CD8-positive, alpha-beta memory T cell (primary cell): Measurements from ENCODE around the gene PGS1. TPM values are rescaled to one million over a fixed set of nuclear protein-coding genes. Genes with fewer than 3 reads are reported as not detected.

Experiments used
- CTCF ChIA-PET: fragments of 350-600 bp; sonication (Branson Sonifier 250); formaldehyde crosslinking; loops from one replicate; lab custom pipeline; 2021; ENCODE audit warnings: antibody characterized with exemption; lab: Charles Lee
- POLR2A ChIA-PET: fragments of 350-600 bp; sonication (Branson Sonifier 250); formaldehyde crosslinking; loops from one replicate; lab custom pipeline; 2021; ENCODE audit warnings: antibody characterized with exemption; lab: Charles Lee
- DNase-seq, 5 donors: peaks; one replicate each; pipeline versions ENCODE4 v3.0.0 to v3.0.0-alpha.2; 2020 to 2022; ENCODE audit warnings: mixed read lengths in 1 of 5
- H3K27ac ChIP-seq: one replicate; pipeline ENCODE4 v1.7.0; 2013; ENCODE audit warnings: low read depth, mild to moderate bottlenecking, low read length, moderate library complexity
- H3K27me3 ChIP-seq: 2 replicates; pipeline ENCODE4 v1.7.0; 2013; ENCODE audit warnings: low read length, mild to moderate bottlenecking; ENCODE audit not compliant: insufficient read depth, poor library complexity, severe bottlenecking
- H3K36me3 ChIP-seq: 2 replicates; pipeline ENCODE4 v1.7.0; 2013; ENCODE audit warnings: mild to moderate bottlenecking, low read length, moderate library complexity; ENCODE audit not compliant: insufficient read depth
- H3K4me1 ChIP-seq: 2 replicates; pipeline ENCODE4 v1.7.0; 2013; ENCODE audit warnings: mild to moderate bottlenecking, low read length, moderate library complexity; ENCODE audit not compliant: insufficient read depth
- H3K4me3 ChIP-seq: 2 replicates; pipeline ENCODE4 v1.7.0; 2013; ENCODE audit warnings: mild to moderate bottlenecking, low read length
- H3K9me3 ChIP-seq: 2 replicates; pipeline ENCODE4 v1.7.0; 2013; ENCODE audit warnings: mild to moderate bottlenecking, low read length
- H3K27ac Mint-ChIP-seq, 8 donors: one replicate each; pipeline ENCODE4 v1.8.0; 2020 to 2021; ENCODE audit warnings: mixed read lengths in 8 of 8, mild to moderate bottlenecking in 6 of 8, inconsistent platforms in 3 of 8, moderate library complexity in 3 of 8
- H3K27me3 Mint-ChIP-seq, 2 donors: one replicate each; pipeline ENCODE4 v1.8.0; 2020 to 2021; ENCODE audit warnings: mixed read lengths in 2 of 2, mild to moderate bottlenecking in 1 of 2, moderate library complexity in 1 of 2
- H3K36me3 Mint-ChIP-seq, 3 donors: one replicate each; pipeline ENCODE4 v1.8.0; 2020 to 2021; ENCODE audit warnings: mixed read lengths in 3 of 3, inconsistent platforms in 1 of 3, mild to moderate bottlenecking in 1 of 3
- H3K4me1 Mint-ChIP-seq, 3 donors: one replicate each; pipeline ENCODE4 v1.8.0; 2020 to 2021; ENCODE audit warnings: mixed read lengths in 3 of 3, inconsistent platforms in 1 of 3, mild to moderate bottlenecking in 1 of 3
- H3K4me3 Mint-ChIP-seq, 7 donors: one replicate each; pipeline ENCODE4 v1.8.0; 2020 to 2021; ENCODE audit warnings: mixed read lengths in 7 of 7, mild to moderate bottlenecking in 6 of 7, moderate library complexity in 4 of 7, inconsistent platforms in 2 of 7
- H3K9me3 Mint-ChIP-seq, 5 donors: one replicate each; pipeline ENCODE4 v1.8.0; 2020 to 2022; ENCODE audit warnings: mixed read lengths in 5 of 5, mild to moderate bottlenecking in 3 of 5, moderate library complexity in 2 of 5, inconsistent platforms in 1 of 5
- polyA plus RNA-seq: library from polyadenylated mRNA; unstranded; fragments of 300-500 nt; fragmentation: Illumina TruSeq; gene quantifications from one replicate; pipeline ENCODE4 v1.2.3, GENCODE V29; 2021
- total RNA-seq, 2 experiments: library from RNA; stranded (reverse); gene quantifications; one replicate each; pipeline ENCODE4 v1.2.3, GENCODE V29; 2021

The PGS1 gene
- total and polyA plus RNA-seq, 3 experiments from 2014 or later, result 31.5 to 51.5 (median 48.2) TPM

- Mint-ChIP-seq H3K27ac (peak overlapping the region in 2 of 8 donors; percentile 64 to 86), H3K4me1 (no peaks in the 10 kb centered on the region)
Measured at GRCh38 chr17:78429618-78429995, 51.2 kb downstream of the PGS1 start.

GRCh38 chr17:78430892-78431691, 52.6 kb downstream of the PGS1 start:
- no peak for DNase-seq
- Mint-ChIP-seq H3K27me3 (no peaks in the 10 kb centered on the region), H3K9me3 (no peaks in the 10 kb centered on the region), H3K4me1 (no peaks in the 10 kb centered on the region), H3K4me3 (no peak overlapping the region), H3K36me3 (peaks cover 0 to 39% (median 7%) of the 10 kb centered on the region in 3 donors), H3K27ac (no peak overlapping the region)
- H3K4me1 ChIP-seq, result no peaks in the 10 kb centered on the region
- H3K27ac ChIP-seq, result no peak overlapping the region
- H3K9me3 ChIP-seq, result no peaks in the 10 kb centered on the region
- no peak overlapping the region for H3K4me3 ChIP-seq
- H3K36me3 ChIP-seq, result peaks cover 10% of the 10 kb centered on the region
- H3K27me3 ChIP-seq, result no peaks in the 10 kb centered on the region
- POLR2A ChIA-PET, result interaction anchor here (0.6 kb wide), 1 partner anchor 46 kb away, joined by 3 read pairs; no protein-coding TSS in a partner anchor
- CTCF ChIA-PET, result interaction anchor here (3.4 kb wide), 1 partner anchor 9 kb away, joined by 10 read pairs; no protein-coding TSS in a partner anchor

More at GRCh38 chr17:78429618-78429995, 51.2 kb downstream of the PGS1 start:
- no peaks in the 10 kb centered on the region for H3K27me3 ChIP-seq
- H3K4me1 ChIP-seq, result no peaks in the 10 kb centered on the region
- H3K4me3 Mint-ChIP-seq, result no peak overlapping the region
- peaks cover 12% of the 10 kb centered on the region for H3K36me3 ChIP-seq
- ChIA-PET POLR2A (no interaction called here), CTCF (no interaction called here)
- no peak for DNase-seq
- no peaks in the 10 kb centered on the region for H3K9me3 ChIP-seq
- no peaks in the 10 kb centered on the region for H3K27me3 Mint-ChIP-seq
- H3K27ac ChIP-seq, result no peak overlapping the region
- H3K9me3 Mint-ChIP-seq, result no peaks in the 10 kb centered on the region
- no peak overlapping the region for H3K4me3 ChIP-seq
- peaks cover 0 to 52% (median 7%) of the 10 kb centered on the region in 3 donors for H3K36me3 Mint-ChIP-seq

GRCh38 chr17:78431692-78431958, 53.2 kb downstream of the PGS1 start:
- no peak overlapping the region for H3K4me3 ChIP-seq
- H3K36me3 ChIP-seq, result peaks cover 6% of the 10 kb centered on the region
- H3K27me3 ChIP-seq, result no peaks in the 10 kb centered on the region
- H3K4me1 Mint-ChIP-seq, result no peaks in the 10 kb centered on the region
- DNase-seq, result no peak
- no peak overlapping the region for H3K27ac ChIP-seq
- no peaks in the 10 kb centered on the region for H3K4me1 ChIP-seq
- ChIA-PET CTCF (interaction anchor here (3.4 kb wide), 1 partner anchor 9 kb away, joined by 10 read pairs; no protein-coding TSS in a partner anchor), POLR2A (interaction anchor here (0.6 kb wide), 1 partner anchor 47 kb away, joined by 3 read pairs; no protein-coding TSS in a partner anchor)
- no peak overlapping the region for H3K4me3 Mint-ChIP-seq
- H3K9me3 Mint-ChIP-seq, result no peaks in the 10 kb centered on the region
- no peak overlapping the region for H3K27ac Mint-ChIP-seq
- H3K27me3 Mint-ChIP-seq, result no peaks in the 10 kb centered on the region
- H3K36me3 Mint-ChIP-seq, result peaks cover 0 to 34% (median 7%) of the 10 kb centered on the region in 3 donors
- no peaks in the 10 kb centered on the region for H3K9me3 ChIP-seq

GRCh38 chr17:78432226-78433012, 54.0 kb downstream of the PGS1 start:
- Histone ChIP-seq H3K27ac (no peak overlapping the region), H3K27me3 (no peaks in the 10 kb centered on the region), H3K9me3 (no peaks in the 10 kb centered on the region), H3K4me1 (no peaks in the 10 kb centered on the region), H3K36me3 (no peaks in the 10 kb centered on the region), H3K4me3 (no peak overlapping the region)
- H3K27me3 Mint-ChIP-seq, result no peaks in the 10 kb centered on the region
- no peaks in the 10 kb centered on the region for H3K9me3 Mint-ChIP-seq
- no peak overlapping the region for H3K4me3 Mint-ChIP-seq
- no peaks in the 10 kb centered on the region for H3K4me1 Mint-ChIP-seq
- CTCF ChIA-PET, result interaction anchor here (0.7 to 3.4 kb wide), 2 partner anchors 10 to 70 kb away, joined by 3 to 10 read pairs; no protein-coding TSS in a partner anchor
- H3K27ac Mint-ChIP-seq, result no peak overlapping the region
- POLR2A ChIA-PET, result no interaction called here
- DNase-seq, result no peak
- peaks cover 0 to 26% (median 7%) of the 10 kb centered on the region in 3 donors for H3K36me3 Mint-ChIP-seq

GRCh38 chr17:78433013-78433727, 54.7 kb downstream of the PGS1 start:
- POLR2A ChIA-PET, result no interaction called here
- H3K27me3 Mint-ChIP-seq, result no peaks in the 10 kb centered on the region
- H3K27ac Mint-ChIP-seq, result peak overlapping the region in 1 of 8 donors; percentile 8

GRCh38 chr17:78433780-78434335, 55.4 kb downstream of the PGS1 start:
- H3K9me3 Mint-ChIP-seq, result no peaks in the 10 kb centered on the region
- no peaks in the 10 kb centered on the region for H3K4me1 Mint-ChIP-seq
- no peaks in the 10 kb centered on the region for H3K9me3 ChIP-seq
- no peaks in the 10 kb centered on the region for H3K36me3 ChIP-seq
- H3K27me3 Mint-ChIP-seq, result peaks cover 0 to 3% of the 10 kb centered on the region in 2 donors
- ChIA-PET CTCF (no interaction called here), POLR2A (no interaction called here)
- no peak overlapping the region for H3K4me3 ChIP-seq
- H3K4me1 ChIP-seq, result no peaks in the 10 kb centered on the region
- H3K27ac Mint-ChIP-seq, result no peak overlapping the region
- H3K36me3 Mint-ChIP-seq, result peaks cover 0 to 15% (median 6%) of the 10 kb centered on the region in 3 donors
- no peaks in the 10 kb centered on the region for H3K27me3 ChIP-seq
- H3K27ac ChIP-seq, result no peak overlapping the region
- no peak for DNase-seq
- H3K4me3 Mint-ChIP-seq, result no peak overlapping the region

More at GRCh38 chr17:78433013-78433727, 54.7 kb downstream of the PGS1 start:
- no peak overlapping the region for H3K27ac ChIP-seq
- H3K9me3 ChIP-seq, result no peaks in the 10 kb centered on the region
- no peaks in the 10 kb centered on the region for H3K36me3 ChIP-seq
- H3K4me3 ChIP-seq, result no peak overlapping the region
- H3K27me3 ChIP-seq, result no peaks in the 10 kb centered on the region
- H3K4me1 ChIP-seq, result no peaks in the 10 kb centered on the region
- Mint-ChIP-seq H3K36me3 (peaks cover 0 to 22% (median 7%) of the 10 kb centered on the region in 3 donors), H3K4me1 (no peaks in the 10 kb centered on the region), H3K4me3 (no peak overlapping the region), H3K9me3 (no peaks in the 10 kb centered on the region)
- DNase-seq, result no peak
- CTCF ChIA-PET, result interaction anchor here (3.4 kb wide), 1 partner anchor 11 kb away, joined by 10 read pairs; no protein-coding TSS in a partner anchor

GRCh38 chr17:78434455-78435329, 56.2 kb downstream of the PGS1 start:
- H3K27ac ChIP-seq, result no peak overlapping the region
- no peaks in the 10 kb centered on the region for H3K27me3 ChIP-seq
- no peaks in the 10 kb centered on the region for H3K4me1 Mint-ChIP-seq
- no peak overlapping the region for H3K27ac Mint-ChIP-seq
- H3K9me3 Mint-ChIP-seq, result no peaks in the 10 kb centered on the region
- H3K9me3 ChIP-seq, result no peaks in the 10 kb centered on the region
- no peak overlapping the region for H3K4me3 ChIP-seq
- DNase-seq, result no peak
- ChIA-PET POLR2A (no interaction called here), CTCF (no interaction called here)
- H3K4me1 ChIP-seq, result no peaks in the 10 kb centered on the region
- H3K36me3 Mint-ChIP-seq, result peaks cover 0 to 7% (median 2%) of the 10 kb centered on the region in 3 donors
- H3K4me3 Mint-ChIP-seq, result no peak overlapping the region
- no peaks in the 10 kb centered on the region for H3K36me3 ChIP-seq
- peaks cover 0 to 4% of the 10 kb centered on the region in 2 donors for H3K27me3 Mint-ChIP-seq
